ENCODE data around the gene AIMP1.

Gene AIMP1

DNA sequence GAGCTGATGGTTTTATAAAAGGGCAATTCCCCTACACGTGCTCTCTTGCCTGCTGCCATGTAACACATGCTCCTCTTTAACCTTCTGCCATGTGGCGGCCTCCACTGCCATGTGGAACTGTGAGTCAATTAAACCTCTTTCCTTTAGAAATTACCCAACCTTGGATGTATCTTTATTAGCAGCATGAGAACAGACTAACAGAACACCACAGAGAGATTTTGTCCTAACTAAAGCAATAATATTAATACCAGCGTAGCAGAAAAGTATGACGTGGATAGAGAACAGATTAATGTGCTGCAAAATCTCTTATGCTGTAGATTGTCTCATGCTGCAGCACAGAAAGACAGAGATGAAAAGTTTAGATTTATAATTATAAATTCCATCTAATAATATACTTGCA is 23.1 kb downstream of the AIMP1 start (continued):
- TF ChIP-seq, protein P1, sequence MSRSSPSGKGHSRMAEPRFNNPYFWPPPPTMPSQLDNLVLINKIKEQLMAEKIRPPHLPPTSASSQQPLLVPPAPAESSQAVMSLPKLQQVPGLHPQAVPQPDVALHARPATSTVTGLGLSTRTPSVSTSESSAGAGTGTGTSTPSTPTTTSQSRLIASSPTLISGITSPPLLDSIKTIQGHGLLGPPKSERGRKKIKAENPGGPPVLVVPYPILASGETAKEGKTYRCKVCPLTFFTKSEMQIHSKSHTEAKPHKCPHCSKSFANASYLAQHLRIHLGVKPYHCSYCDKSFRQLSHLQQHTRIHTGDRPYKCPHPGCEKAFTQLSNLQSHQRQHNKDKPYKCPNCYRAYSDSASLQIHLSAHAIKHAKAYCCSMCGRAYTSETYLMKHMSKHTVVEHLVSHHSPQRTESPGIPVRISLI (tag by site-specific recombination; IDR thresholded peaks at IDR 0.05): no peak
- no peak for TF ChIP-seq AEBP2 (tag by site-specific recombination; IDR thresholded peaks at IDR 0.05; ENCODE audit: borderline replicate concordance)

- no peaks in the 10 kb centered on the region for H3K4me1 ChIP-seq (ENCODE audit: control insufficient read depth, insufficient read depth, low read length)
- POLR2A ChIA-PET: no interaction called here
- H3K4me3 ChIP-seq (ENCODE audit: low read depth, low read length): no peak overlapping the region
- H3K27ac ChIP-seq (ENCODE audit: extremely low read depth, low read depth, low read length): no peak overlapping the region
- H3K9me3 ChIP-seq (ENCODE audit: control insufficient read depth, insufficient read depth, low read depth, low read length): no peaks in the 10 kb centered on the region
- peaks cover 0 to 45% of the 10 kb centered on the region in 2 experiments; a peak in 2 of 3 replicates for H3K36me3 ChIP-seq (ENCODE audit: control insufficient read depth in 2 of 2, insufficient read depth in 1 of 2, low read length in 2 of 2)
- TF ChIP-seq ZBTB44 (tag by site-specific recombination; IDR thresholded peaks at IDR 0.05) (no peak), ZNF404 (tag by site-specific recombination; IDR thresholded peaks at IDR 0.05) (no peak), ZNF423 (tag by site-specific recombination; IDR thresholded peaks at IDR 0.05) (no peak), ZFHX2 (tag by site-specific recombination; conservative IDR thresholded peaks at IDR 0.05) (no peak)
- TF ChIP-seq, protein P2, sequence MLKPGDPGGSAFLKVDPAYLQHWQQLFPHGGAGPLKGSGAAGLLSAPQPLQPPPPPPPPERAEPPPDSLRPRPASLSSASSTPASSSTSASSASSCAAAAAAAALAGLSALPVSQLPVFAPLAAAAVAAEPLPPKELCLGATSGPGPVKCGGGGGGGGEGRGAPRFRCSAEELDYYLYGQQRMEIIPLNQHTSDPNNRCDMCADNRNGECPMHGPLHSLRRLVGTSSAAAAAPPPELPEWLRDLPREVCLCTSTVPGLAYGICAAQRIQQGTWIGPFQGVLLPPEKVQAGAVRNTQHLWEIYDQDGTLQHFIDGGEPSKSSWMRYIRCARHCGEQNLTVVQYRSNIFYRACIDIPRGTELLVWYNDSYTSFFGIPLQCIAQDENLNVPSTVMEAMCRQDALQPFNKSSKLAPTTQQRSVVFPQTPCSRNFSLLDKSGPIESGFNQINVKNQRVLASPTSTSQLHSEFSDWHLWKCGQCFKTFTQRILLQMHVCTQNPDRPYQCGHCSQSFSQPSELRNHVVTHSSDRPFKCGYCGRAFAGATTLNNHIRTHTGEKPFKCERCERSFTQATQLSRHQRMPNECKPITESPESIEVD (tag by site-specific recombination; IDR thresholded peaks at IDR 0.05): no peak
- CTCF ChIA-PET: no interaction called here
Observed at GRCh38 chr4:106340774-106341173, 24.4 kb downstream of the AIMP1 start.

DNA sequence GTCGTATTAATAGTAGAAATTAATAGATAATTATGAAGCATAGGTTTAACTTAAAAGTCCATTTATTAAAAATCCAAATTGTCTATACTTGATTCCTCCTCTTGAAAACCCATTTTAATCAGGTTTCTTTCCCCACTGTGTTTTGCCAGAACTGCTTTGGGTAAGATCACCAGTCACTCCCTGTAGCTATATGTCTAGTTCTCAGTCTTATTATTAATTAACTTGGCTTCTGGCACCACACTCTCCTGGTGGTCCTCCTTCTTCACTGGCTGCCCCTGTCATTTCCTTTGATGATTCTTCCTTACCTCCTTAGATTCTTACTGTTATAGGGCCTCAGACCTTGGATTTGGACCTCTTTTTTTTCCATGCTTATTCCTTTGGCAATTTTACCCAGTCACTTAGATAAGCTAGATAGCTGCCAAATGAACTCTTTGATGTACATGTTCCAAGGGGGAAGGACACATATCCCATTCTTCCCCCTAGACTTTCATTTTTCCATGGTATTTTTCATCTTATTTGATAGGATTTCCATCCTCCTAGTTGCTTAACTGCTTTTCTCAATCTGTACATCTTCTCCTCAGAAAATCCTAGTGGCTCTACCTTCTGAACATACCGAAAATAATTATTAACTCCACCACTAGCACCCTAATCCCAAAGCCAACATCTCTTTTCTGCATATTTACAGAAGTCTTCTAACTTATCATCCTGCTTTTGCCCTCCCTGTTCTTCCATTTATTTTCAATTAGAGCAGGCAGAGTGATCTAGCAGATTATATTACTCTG is 27.7 kb downstream of the AIMP1 start:
- Histone ChIP-seq H3K4me1 (ENCODE audit: control insufficient read depth, insufficient read depth, low read length) (no peaks in the 10 kb centered on the region), H3K36me3 (ENCODE audit: control insufficient read depth in 2 of 2, insufficient read depth in 1 of 2, low read length in 2 of 2) (peaks cover 3 to 26% of the 10 kb centered on the region in 2 experiments; a peak in 2 of 3 replicates), H3K27ac (ENCODE audit: extremely low read depth, low read depth, low read length) (no peak overlapping the region), H3K9me3 (ENCODE audit: control insufficient read depth, insufficient read depth, low read depth, low read length) (no peaks in the 10 kb centered on the region), H3K4me3 (ENCODE audit: low read depth, low read length) (no peak overlapping the region)
- CTCF ChIA-PET: interaction anchor here (0.5 kb wide), 1 partner anchor 15 kb away, joined by 6 read pairs; no protein-coding TSS in a partner anchor
- POLR2A ChIA-PET: no interaction called here
- TF ChIP-seq ZNF423 (tag by site-specific recombination; IDR thresholded peaks at IDR 0.05) (no peak), ZBTB8A (tag by site-specific recombination; IDR thresholded peaks at IDR 0.05) (no peak)
- TF ChIP-seq, protein P3, sequence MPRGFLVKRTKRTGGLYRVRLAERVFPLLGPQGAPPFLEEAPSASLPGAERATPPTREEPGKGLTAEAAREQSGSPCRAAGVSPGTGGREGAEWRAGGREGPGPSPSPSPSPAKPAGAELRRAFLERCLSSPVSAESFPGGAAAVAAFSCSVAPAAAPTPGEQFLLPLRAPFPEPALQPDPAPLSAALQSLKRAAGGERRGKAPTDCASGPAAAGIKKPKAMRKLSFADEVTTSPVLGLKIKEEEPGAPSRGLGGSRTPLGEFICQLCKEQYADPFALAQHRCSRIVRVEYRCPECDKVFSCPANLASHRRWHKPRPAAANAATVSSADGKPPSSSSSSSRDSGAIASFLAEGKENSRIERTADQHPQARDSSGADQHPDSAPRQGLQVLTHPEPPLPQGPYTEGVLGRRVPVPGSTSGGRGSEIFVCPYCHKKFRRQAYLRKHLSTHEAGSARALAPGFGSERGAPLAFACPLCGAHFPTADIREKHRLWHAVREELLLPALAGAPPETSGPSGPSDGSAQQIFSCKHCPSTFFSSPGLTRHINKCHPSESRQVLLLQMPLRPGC (tag by site-specific recombination; IDR thresholded peaks at IDR 0.05): no peak

- ChIA-PET POLR2A (no interaction called here), CTCF (interaction anchor here (0.5 kb wide), 1 partner anchor 15 kb away, joined by 6 read pairs; no protein-coding TSS in a partner anchor)
- Histone ChIP-seq H3K36me3 (ENCODE audit: control insufficient read depth in 2 of 2, insufficient read depth in 1 of 2, low read length in 2 of 2) (peaks cover 3 to 25% of the 10 kb centered on the region in 2 experiments; a peak in 2 of 3 replicates), H3K9me3 (ENCODE audit: control insufficient read depth, insufficient read depth, low read depth, low read length) (no peaks in the 10 kb centered on the region), H3K4me3 (ENCODE audit: low read depth, low read length) (no peak overlapping the region), H3K27ac (ENCODE audit: extremely low read depth, low read depth, low read length) (no peak overlapping the region), H3K4me1 (ENCODE audit: control insufficient read depth, insufficient read depth, low read length) (no peaks in the 10 kb centered on the region)
- TF ChIP-seq ZBTB26 (tag by site-specific recombination; optimal IDR thresholded peaks at IDR 0.05) (no peak), ZNF521 (tag by site-specific recombination; IDR thresholded peaks at IDR 0.05) (no peak), SP2 (tag by site-specific recombination; IDR thresholded peaks at IDR 0.05) (no peak), EGR2 (tag by site-specific recombination; IDR thresholded peaks at IDR 0.05; ENCODE audit: low read depth) (no peak), BCL11B (tag by site-specific recombination; IDR thresholded peaks at IDR 0.05; ENCODE audit: low read depth) (no peak), ZBTB20 (tag by site-specific recombination; IDR thresholded peaks at IDR 0.05) (no peak), SCRT1 (tag by site-specific recombination; IDR thresholded peaks at IDR 0.05; ENCODE audit: borderline replicate concordance) (no peak)
- TF ChIP-seq, protein P4, sequence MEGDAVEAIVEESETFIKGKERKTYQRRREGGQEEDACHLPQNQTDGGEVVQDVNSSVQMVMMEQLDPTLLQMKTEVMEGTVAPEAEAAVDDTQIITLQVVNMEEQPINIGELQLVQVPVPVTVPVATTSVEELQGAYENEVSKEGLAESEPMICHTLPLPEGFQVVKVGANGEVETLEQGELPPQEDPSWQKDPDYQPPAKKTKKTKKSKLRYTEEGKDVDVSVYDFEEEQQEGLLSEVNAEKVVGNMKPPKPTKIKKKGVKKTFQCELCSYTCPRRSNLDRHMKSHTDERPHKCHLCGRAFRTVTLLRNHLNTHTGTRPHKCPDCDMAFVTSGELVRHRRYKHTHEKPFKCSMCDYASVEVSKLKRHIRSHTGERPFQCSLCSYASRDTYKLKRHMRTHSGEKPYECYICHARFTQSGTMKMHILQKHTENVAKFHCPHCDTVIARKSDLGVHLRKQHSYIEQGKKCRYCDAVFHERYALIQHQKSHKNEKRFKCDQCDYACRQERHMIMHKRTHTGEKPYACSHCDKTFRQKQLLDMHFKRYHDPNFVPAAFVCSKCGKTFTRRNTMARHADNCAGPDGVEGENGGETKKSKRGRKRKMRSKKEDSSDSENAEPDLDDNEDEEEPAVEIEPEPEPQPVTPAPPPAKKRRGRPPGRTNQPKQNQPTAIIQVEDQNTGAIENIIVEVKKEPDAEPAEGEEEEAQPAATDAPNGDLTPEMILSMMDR (tag by site-specific recombination; IDR thresholded peaks at IDR 0.05): no peak
Observed at GRCh38 chr4:106344647-106344970, 28.3 kb downstream of the AIMP1 start.
